ENCODE results near the gene WDR27. TPM values are rescaled to one million over a fixed set of nuclear protein-coding genes. Genes with fewer than 3 reads are reported as not detected.

The WDR27 gene
- total and polyA plus RNA-seq, 2 donors from 2014 or later, result 12.3 to 45.0 TPM

DNA sequence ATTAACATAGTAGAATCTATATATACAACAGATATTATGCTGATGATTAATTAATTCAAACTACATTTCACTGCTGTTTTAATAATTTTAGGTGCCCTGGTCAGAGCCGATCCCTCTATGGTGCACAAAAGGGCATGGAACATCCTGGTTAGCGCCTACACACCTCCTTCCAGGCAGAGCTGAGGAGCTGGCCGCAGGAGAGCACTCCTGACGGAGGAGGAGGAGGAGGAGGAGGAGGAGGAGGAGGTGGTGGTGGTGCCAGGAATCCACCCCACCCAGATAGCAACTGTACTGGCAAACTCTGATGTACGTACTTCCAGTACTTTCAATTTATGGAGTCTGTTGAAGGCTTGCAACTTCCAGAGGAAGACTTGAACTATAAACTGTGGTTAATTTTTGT, 244.1 kb downstream of the WDR27 start:
- H3K4me3 ChIP-seq (ENCODE audit: low read length in 3 of 3), result no peak overlapping the region
- no peaks in the 10 kb centered on the region for H3K9me3 ChIP-seq (ENCODE audit: control insufficient read depth in 2 of 3, insufficient read depth in 1 of 3, low read length in 3 of 3)
- no peak overlapping the region for H3K27ac ChIP-seq (ENCODE audit: low read depth in 2 of 2, low read length in 2 of 2)
- H3K27me3 ChIP-seq (ENCODE audit: control insufficient read depth, insufficient read depth, low read length), result no peaks in the 10 kb centered on the region
- TF ChIP-seq, protein P1, sequence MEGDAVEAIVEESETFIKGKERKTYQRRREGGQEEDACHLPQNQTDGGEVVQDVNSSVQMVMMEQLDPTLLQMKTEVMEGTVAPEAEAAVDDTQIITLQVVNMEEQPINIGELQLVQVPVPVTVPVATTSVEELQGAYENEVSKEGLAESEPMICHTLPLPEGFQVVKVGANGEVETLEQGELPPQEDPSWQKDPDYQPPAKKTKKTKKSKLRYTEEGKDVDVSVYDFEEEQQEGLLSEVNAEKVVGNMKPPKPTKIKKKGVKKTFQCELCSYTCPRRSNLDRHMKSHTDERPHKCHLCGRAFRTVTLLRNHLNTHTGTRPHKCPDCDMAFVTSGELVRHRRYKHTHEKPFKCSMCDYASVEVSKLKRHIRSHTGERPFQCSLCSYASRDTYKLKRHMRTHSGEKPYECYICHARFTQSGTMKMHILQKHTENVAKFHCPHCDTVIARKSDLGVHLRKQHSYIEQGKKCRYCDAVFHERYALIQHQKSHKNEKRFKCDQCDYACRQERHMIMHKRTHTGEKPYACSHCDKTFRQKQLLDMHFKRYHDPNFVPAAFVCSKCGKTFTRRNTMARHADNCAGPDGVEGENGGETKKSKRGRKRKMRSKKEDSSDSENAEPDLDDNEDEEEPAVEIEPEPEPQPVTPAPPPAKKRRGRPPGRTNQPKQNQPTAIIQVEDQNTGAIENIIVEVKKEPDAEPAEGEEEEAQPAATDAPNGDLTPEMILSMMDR (IDR thresholded peaks at IDR 0.05; ENCODE audit: borderline replicate concordance, extremely low read depth, insufficient read depth), result no peak
- FAIRE-seq (no peak), DNase-seq (no peak)
- H3K4me1 ChIP-seq (ENCODE audit: control insufficient read depth in 2 of 3, insufficient read depth in 2 of 3, low read depth in 1 of 3, low read length in 3 of 3), result no peaks in the 10 kb centered on the region
- intact Hi-C loops (cut with DNase I), result no loop called here
- H3K36me3 ChIP-seq (ENCODE audit: control insufficient read depth in 2 of 3, insufficient read depth in 3 of 3, low read length in 3 of 3), result no peaks in the 10 kb centered on the region
- no peak overlapping the region for H3K9ac ChIP-seq (ENCODE audit: low read length in 3 of 3)

DNA sequence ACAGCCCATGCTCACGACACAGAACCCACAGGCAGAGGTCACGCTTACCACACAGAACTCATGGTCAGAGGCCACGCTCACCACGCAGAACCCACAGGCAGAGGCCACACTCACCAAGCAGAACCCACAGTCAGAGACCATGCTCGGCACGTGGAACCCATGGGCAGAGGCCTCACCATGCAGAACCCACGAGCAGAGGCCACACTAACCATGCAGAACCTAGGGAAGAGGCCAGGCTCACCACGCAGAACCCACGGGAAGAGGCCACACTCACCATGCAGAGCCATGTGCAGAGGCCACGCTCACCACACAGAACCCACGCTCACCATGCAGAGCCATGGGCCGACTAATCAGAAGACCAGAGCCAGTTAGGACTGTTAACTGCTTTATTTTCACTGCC, 245.0 kb downstream of the WDR27 start:
- H3K36me3 ChIP-seq (ENCODE audit: control insufficient read depth in 2 of 3, insufficient read depth in 3 of 3, low read length in 3 of 3), result no peaks in the 10 kb centered on the region
- H3K9me3 ChIP-seq (ENCODE audit: control insufficient read depth in 2 of 3, insufficient read depth in 1 of 3, low read length in 3 of 3), result no peaks in the 10 kb centered on the region
- H3K4me1 ChIP-seq (ENCODE audit: control insufficient read depth in 2 of 3, insufficient read depth in 2 of 3, low read depth in 1 of 3, low read length in 3 of 3), result no peaks in the 10 kb centered on the region
- H3K4me3 ChIP-seq (ENCODE audit: low read length in 3 of 3), result no peak overlapping the region
- no peaks in the 10 kb centered on the region for H3K27me3 ChIP-seq (ENCODE audit: control insufficient read depth, insufficient read depth, low read length)
- FAIRE-seq (no peak), DNase-seq (no peak)
- no peak overlapping the region for H3K9ac ChIP-seq (ENCODE audit: low read length in 3 of 3)
- no peak overlapping the region for H3K27ac ChIP-seq (ENCODE audit: low read depth in 2 of 2, low read length in 2 of 2)
- TF ChIP-seq, protein P1 (IDR thresholded peaks at IDR 0.05; ENCODE audit: borderline replicate concordance, extremely low read depth, insufficient read depth), result no peak
- intact Hi-C loops (cut with DNase I), result no loop called here

GRCh38 chr6:169455470-169455869, 246.4 kb downstream of the WDR27 start:
- H3K27me3 ChIP-seq (ENCODE audit: control insufficient read depth, insufficient read depth, low read length), result no peaks in the 10 kb centered on the region
- FAIRE-seq (no peak), DNase-seq (no peak)
- H3K4me3 ChIP-seq (ENCODE audit: low read length in 3 of 3), result no peak overlapping the region
- no peaks in the 10 kb centered on the region for H3K36me3 ChIP-seq (ENCODE audit: control insufficient read depth in 2 of 3, insufficient read depth in 3 of 3, low read length in 3 of 3)
- intact Hi-C loops (cut with DNase I), result no loop called here
- no peak overlapping the region for H3K27ac ChIP-seq (ENCODE audit: low read depth in 2 of 2, low read length in 2 of 2)
- no peaks in the 10 kb centered on the region for H3K4me1 ChIP-seq (ENCODE audit: control insufficient read depth in 2 of 3, insufficient read depth in 2 of 3, low read depth in 1 of 3, low read length in 3 of 3)
- TF ChIP-seq, protein P1 (IDR thresholded peaks at IDR 0.05; ENCODE audit: borderline replicate concordance, extremely low read depth, insufficient read depth), result no peak
- H3K9ac ChIP-seq (ENCODE audit: low read length in 3 of 3), result no peak overlapping the region
- no peaks in the 10 kb centered on the region for H3K9me3 ChIP-seq (ENCODE audit: control insufficient read depth in 2 of 3, insufficient read depth in 1 of 3, low read length in 3 of 3)

GRCh38 chr6:169454872-169455204, 247.0 kb downstream of the WDR27 start:
- FAIRE-seq, result no peak

More at GRCh38 chr6:169454872-169455204, 247.0 kb downstream of the WDR27 start:
- TF ChIP-seq, protein P1 (IDR thresholded peaks at IDR 0.05; ENCODE audit: borderline replicate concordance, extremely low read depth, insufficient read depth), result no peak
- H3K4me1 ChIP-seq (ENCODE audit: control insufficient read depth in 2 of 3, insufficient read depth in 2 of 3, low read depth in 1 of 3, low read length in 3 of 3), result no peaks in the 10 kb centered on the region
- H3K27me3 ChIP-seq (ENCODE audit: control insufficient read depth, insufficient read depth, low read length), result no peaks in the 10 kb centered on the region
- H3K9ac ChIP-seq (ENCODE audit: low read length in 3 of 3), result no peak overlapping the region
- H3K9me3 ChIP-seq (ENCODE audit: control insufficient read depth in 2 of 3, insufficient read depth in 1 of 3, low read length in 3 of 3), result no peaks in the 10 kb centered on the region
- H3K27ac ChIP-seq (ENCODE audit: low read depth in 2 of 2, low read length in 2 of 2), result no peak overlapping the region
- intact Hi-C loops (cut with DNase I), result no loop called here
- no peak overlapping the region for H3K4me3 ChIP-seq (ENCODE audit: low read length in 3 of 3)
- no peak for DNase-seq
- no peaks in the 10 kb centered on the region for H3K36me3 ChIP-seq (ENCODE audit: control insufficient read depth in 2 of 3, insufficient read depth in 3 of 3, low read length in 3 of 3)

Data from kidney (tissue), 14 donors.